GM19468 (cell line): ENCODE data around the gene MMP2.

ENCODE experiments used
- ATAC-seq: cut with Tn5 transposase; IDR thresholded peaks from one replicate; pipeline ENCODE4 v1.9.1; 2021; ENCODE audit warnings: mild to moderate bottlenecking, moderate library complexity, moderate number of reproducible peaks; ENCODE audit not compliant: unreplicated experiment; ENCODE audit errors: extremely low read depth

Gene MMP2

DNA sequence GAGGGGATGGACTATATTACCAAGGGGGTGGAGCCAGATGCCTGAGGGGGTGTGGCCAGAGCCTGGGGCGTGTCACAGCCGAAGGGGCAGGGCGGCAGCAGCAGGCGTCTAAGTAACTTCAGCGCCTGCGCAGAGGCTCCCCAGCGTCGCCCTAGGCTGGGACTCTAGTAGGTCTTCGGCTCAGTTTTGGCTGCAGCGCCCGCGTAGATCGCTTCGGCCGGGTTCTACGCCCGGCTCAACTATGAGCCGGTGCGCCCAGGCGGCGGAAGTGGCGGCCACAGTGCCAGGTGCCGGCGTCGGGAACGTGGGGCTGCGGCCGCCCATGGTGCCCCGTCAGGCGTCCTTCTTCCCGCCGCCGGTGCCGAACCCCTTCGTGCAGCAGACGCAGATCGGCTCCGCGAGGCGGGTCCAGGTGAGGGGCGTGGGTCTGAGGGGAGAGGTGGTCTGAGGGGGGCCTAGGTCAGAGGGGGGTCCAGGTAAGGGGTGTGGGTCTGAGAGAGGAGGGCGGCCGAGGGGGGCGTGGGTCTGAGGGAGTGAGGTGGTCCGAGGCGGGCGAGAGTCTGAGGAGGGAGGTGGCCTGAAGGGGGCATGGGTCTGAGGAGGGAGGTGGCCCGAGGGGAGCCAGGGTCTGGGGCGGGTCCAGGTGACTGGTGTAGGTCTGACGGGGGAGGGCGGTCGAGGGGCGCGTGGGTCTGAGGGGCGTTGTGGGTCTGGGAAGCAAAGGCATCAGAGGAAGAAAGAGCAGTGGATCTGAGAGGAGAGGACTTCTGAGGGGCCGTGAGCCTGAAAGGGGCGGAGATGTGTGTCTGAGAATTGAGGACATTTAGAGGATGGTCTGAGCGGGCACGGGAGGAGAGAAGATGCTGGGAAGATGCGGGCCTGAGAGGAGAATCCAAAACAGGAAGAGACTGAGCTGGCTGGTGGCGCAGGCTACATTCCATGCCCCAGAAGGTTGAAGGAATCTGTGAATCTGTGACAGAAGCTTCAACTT is 30.2 kb downstream of the MMP2 start, which contains the start of gene LPCAT2:
Gene LPCAT2 (plus strand): TSS at position 132 of the 991 bp plus-strand sequence. CDS start 110 bp downstream, at position 242.
- ATAC-seq = peak; percentile 18

DNA sequence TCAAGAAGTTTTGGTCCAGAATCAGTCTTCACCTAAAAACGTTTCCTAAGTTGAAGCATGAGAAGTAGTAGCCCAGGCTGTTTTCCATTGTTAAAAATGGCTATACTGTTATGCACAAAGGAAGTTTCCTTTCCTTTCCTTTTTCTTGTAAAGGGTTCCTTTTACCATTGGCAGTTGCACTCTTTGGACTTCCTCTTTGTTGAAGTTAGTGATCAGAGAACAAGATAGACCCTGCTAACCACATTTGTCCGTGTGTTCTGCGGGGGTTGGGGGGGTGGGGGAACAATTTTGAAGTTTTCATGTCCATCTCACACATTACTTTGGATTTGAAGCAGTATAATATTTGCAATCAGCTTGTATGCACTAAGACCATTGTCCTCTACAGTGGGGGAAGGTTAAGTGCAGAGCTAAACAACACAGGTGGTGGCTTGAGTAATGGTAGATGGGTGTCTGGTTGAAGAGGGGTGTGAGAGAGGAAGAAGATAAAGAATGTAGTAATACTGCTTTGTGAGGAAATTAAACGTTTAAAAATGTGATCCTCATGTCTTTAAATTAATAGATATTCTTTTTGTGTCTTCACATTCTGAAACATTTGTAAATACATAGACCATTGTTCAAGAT is 31.3 kb downstream of the MMP2 start:
- no peak for ATAC-seq

DNA sequence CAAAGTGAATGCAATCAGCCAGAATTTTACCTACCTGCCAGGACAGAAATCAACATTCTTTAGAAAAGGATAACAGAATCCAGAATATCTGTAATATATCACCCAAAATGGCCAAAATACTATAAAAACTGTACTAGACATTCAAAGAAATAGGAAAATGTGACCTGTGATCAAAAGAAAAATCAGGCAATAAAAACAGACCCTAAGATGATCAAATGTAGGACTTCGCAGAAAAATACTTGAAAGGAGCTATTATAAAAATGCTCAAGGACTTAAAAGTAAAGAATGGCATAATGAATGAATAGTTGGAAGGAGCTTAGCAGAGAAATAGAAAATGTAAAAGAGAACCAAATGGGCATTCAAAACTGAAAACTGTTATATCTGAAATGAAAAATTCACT is 33.9 kb downstream of the MMP2 start:
- ATAC-seq = no peak

DNA sequence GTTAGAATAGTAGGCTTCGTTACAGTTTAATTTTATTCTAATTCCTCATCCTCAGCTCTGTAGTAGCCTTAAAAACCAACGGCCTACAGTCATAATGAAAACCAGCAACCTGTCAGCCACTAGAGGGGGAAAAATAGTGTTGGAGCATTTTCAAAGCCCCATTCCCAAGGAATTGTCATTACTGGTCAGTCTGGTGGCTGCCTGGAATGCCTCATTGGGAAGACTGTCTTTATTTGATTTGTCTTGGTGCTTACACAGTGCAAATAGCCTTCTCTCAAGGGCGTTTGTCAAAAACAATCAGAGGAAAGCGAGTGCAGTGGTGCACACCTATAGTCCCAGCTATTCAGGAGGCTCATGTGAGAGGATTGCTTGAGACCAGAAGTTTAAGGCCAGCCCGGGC is 34.6 kb downstream of the MMP2 start:
- ATAC-seq = no peak

DNA sequence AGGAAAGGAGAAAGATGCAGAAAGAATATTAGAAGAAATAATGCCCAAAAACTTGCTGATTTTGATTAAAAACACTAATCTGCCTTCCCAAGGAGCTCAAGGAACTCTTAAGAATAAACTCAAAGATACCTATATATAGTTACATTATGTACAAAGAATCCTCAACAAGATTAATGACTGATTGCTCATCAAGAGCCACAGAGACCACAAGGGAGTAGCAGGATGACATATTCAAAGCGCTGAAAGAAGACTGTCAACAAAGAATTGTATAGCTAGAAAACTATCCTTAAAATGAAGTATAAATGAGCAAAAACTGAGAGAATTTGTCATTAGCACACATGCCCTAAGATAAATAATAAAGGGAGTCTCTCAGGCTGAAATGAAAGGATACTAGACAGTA is 36.1 kb downstream of the MMP2 start:
- ATAC-seq = no peak

DNA sequence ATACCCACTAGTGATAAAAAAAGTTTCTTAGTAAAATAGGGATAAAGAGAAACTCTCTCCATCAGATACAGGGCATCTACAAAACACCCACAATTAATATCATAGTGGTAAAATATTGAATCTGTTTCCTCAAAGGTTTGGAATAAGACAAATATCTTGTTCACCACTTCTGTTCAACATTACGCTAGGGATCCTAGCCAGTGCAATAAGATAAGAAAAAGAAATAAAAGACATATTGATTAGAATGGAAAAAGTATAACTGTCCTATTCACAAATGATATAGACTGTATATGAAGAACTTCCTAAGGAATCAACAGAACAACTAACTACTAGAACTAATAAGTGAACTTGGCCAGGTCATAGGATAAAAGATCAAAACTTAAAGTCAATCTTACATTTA is 42.8 kb downstream of the MMP2 start:
- ATAC-seq = no peak

DNA sequence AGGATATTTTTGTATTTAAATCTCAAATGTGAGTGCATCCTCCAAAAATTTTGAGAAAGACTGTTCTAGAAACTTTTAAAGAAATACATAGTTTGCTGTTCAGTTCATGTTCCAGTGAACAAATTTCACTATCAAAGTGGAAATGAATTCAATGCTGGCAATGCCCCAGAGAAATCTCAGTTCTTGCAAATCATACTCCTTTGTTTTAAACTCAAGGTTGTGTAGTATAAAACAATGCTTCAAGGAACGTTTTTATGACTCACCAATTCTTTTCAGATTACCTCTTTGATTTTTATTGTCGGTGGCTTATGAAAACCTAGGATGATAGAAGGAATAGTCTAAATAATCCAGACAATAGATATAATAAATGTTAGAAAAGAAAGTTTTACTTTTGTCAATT is 47.4 kb downstream of the MMP2 start:
- no peak for ATAC-seq

DNA sequence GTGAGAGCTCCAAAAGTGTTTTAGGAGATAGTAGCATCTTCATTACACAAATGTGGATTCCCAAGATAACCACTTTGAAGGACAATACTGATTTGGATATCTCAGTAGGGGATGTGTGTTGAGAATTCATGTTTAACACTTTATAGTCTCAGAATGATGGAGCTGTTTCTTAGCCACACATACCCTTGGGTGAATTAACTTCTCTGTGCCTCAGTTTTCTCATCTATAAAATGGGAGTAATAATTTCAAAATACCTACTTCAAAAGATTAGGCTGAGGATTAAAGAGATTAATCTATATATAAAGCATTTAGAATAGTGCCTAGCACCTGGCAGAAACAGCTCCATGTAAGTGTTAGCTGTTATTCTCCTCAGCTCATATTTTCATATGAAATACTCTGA is 48.9 kb downstream of the MMP2 start:
- ATAC-seq = no peak

DNA sequence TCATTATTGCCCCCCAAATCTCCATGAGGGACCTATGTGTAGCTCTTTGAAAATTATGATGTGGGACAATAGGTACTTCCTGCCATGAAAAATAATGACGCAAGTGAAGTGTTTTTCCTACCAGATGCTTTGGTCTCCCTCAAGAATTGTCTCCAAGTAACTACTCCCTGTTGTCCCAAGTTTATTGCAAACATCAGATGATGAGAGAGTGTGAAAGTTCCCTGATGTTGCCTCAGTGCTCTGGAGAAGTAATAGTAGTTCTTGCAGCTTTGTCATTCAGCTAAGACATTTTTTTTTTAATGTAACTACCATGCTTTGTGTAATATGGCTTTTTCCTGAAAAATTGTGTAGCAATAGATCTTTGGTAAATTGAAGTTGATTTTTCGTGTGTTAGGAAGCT is 50.0 kb downstream of the MMP2 start:
- ATAC-seq = no peak

DNA sequence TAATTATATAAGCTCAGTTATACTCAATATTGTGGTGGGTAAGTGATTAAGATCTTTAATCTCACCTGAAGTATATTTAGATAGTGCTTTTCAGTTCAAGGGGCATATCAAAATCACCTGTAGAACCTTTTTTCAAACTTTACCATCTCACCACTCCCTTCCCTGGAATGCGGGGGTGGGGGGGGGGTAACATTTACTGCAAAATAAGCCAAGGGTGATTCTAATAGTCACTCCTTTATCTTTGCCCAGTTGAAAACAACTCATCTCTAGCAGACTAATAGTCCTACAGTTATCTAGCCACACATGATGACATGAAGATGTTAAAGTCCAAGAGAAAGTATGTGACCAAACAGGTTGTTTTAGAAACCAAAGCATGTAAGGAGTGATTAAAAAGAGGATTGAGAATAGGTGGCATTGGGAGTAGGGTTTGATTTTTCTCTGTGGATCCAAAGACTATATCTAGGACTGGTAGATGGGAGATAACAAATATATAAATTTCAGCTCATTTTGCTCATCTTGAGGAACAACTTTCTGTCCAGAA is 51.4 kb downstream of the MMP2 start:
- ATAC-seq = no peak

DNA sequence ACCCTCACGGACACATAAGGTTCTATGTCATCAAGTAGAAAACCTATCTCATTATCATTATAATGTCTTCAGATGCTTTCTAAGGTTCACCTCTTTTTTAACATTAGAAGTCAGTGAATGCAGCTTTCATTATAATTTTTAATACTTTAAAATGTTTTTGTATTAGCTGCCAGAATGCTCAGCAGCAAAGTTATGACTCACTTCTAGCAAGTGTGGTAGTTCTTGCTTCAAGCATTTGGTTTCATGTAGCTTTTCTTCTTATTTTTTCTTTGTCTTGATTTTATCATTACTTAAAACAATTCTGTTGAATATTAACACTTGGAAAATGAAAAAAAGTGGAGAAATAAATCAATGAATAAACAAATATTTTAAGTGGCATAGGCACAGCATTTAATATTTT is 53.2 kb downstream of the MMP2 start:
- no peak for ATAC-seq

DNA sequence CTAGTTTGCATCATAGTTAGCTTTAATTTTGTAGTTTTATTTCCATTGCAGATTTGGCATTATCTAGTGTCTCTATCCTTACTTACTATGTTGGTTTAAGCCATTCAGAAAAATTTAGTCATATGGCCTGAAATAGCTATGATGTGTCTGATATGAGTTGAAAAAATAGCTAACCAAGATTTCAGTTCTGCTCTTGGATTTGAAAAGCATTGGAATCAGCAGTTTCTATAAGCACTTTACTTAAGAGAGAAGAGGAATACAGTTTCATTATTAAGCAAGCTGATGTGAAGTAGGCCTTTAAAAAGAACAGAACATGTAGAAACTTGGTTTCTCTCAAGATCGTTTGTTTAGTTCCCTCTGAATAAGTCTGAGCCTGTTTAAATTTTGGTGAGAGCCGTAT is 55.8 kb downstream of the MMP2 start:
- no peak for ATAC-seq

DNA sequence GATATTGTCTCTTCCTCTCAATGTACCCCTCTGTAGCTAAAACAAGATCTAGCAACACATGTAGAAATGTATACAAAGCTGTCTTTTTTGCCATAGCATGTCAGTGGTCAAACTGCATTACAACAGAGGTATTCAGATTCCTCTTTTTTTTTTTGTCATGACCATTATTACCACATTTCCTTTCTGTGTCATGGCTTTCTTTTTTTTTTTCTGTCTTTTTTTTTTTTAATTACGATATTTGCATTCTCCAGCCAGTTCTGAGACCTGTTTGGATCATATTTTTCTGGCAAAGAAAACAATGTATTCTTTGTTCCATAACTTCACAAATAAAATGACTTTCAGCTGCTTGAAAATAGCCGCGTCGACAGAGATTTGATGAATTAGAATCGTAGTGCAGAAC is 60.1 kb downstream of the MMP2 start:
- no peak for ATAC-seq

DNA sequence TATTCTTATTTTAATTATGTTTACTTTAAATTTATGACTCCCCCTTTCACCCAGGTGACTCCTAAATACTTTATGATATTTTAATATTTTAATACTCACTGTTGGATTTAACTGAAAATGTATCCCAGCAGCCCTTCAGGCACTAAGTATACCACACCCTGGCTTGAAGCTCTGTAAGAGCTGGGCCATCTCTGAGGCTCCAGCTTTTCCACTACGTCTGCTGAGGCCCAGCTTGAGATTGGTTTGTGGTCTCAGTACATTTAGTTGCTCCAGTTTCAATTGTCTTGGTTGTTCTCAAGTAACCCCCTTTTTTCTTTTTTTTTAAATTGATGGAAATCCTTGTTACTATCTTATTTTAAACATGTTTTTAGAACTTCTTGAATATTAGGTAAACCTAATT is 60.5 kb downstream of the MMP2 start:
- ATAC-seq = no peak

DNA sequence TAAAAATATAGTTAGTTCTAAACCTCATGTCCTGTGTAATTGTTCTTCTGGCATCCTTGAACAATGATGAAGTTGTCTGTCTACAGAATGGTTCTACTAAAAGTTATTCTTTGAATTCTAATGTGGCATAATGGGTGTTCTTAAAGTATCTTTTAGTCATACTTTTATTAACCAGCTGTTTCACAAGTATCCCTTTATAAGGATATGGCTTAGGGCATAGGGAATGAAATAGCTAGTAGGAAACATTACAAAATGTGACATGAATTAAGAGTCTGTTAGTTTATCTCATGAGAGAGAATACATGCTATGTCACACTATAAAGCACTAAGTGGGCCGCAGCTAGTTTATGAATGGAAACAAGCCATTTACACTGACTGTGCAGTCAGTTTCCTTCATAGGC is 61.2 kb downstream of the MMP2 start:
- ATAC-seq = no peak

DNA sequence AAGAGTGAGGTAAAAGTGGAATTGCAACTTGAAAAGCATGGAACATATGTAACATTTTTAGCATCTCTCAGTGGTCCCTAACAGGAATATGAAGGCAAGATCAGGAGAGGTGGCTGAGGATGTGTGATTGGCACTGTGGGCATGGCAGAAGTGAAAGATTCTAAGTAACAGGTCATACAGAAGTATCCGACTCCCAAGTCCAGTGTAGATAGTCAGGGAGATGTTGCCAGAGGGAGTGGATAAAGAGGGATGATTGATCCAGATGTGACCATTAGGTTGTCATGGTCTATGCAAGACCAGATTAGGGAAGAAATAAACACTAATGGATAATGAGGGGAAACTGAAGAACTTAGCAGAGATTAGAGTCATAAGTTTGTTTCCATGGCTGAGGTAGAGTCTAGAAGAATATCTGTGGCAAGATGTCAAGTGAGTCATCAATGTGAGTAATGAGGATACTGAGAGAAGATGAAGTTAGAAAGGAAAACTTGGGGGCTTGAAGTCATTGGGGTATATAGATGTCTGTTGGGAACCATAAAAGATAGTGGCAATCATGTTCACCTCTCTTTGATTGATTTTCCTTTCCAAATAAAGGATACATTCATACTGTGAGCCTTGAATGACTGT is 63.6 kb downstream of the MMP2 start:
- ATAC-seq = no peak

DNA sequence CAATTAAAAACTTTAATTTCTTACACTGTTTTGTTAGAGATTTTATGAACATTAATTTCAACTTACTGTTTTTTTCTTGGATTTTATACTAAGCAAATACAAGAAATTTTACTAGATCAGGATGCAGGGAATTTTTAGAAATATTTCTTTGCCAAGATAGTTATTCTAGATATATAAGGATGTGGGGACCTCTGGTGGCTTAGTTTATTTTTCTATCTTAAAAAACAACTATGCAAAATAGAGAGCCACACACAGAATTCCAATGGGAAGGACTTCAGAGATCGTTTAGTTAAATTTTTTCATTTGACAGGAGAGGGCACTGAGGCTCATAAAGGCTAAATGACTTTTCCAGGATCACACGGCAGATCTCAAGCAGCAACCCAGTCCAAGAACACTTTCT is 64.5 kb downstream of the MMP2 start:
- no peak for ATAC-seq

DNA sequence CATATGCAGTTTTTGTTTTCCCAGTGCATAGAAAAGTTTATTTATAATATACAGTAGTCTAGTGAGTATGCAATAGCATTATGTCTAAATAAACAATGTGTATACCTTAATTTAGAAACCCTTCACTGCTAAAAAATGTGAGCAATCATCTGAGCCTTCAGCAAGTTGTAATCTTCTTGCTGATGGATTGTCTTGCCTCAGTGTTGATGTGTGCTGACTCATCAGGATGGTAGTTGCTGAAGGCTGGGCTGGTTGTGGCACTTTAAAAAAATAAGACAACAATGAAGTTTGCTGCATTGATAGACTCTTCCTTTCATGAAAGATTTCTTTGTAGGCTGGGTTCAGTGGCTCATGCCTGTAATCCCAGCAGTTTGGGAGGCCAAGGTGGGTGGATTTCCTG is 73.6 kb downstream of the MMP2 start:
- ATAC-seq = no peak

DNA sequence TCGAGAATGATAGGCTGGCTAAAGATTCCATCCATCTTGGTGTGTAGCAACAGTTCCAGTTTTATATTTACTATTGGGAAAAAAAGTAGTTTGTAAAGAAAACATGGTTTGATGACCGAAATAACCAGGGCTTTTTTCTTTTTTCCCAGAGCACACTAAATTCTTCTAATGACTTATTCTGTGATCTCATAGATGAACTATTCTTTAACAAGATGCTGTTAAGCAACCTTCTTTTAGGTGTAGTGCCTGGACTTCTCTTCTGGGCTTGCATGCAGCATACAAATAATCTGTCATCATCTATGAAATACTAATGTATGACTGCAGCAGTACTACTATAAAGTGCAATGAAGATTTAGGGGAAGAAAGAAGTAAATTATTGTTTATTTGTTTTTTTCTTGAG is 76.4 kb downstream of the MMP2 start:
- ATAC-seq = no peak
